Endodermal cell (in vitro differentiated cells): ENCODE measurements around the gene GSE1. TPM values are rescaled to one million over a fixed set of nuclear protein-coding genes. Genes with fewer than 3 reads are reported as not detected.
A peak's percentile ranks its signal among the peaks of the same experiment; 100 is the strongest.

Experiments used
- DNase-seq: peaks from one replicate; pipeline ENCODE4 v3.0.0-alpha.2; 2017
- H3K27ac ChIP-seq: 2 replicates; pipeline ENCODE4 v1.5.1; 2013; ENCODE audit warnings: mild to moderate bottlenecking, low read depth, low read length, moderate library complexity
- H3K27me3 ChIP-seq: 2 replicates; pipeline ENCODE4 v1.6.1; 2013; ENCODE audit warnings: mild to moderate bottlenecking, low read length, moderate library complexity; ENCODE audit not compliant: insufficient read depth, control insufficient read depth, poor library complexity, severe bottlenecking
- H3K36me3 ChIP-seq: 2 replicates; pipeline ENCODE4 v1.7.0; 2013; ENCODE audit warnings: mild to moderate bottlenecking, low read length, moderate library complexity; ENCODE audit not compliant: control insufficient read depth, insufficient read depth
- H3K4me1 ChIP-seq: one replicate; pipeline ENCODE4 v1.7.0; 2013; ENCODE audit warnings: low read length; ENCODE audit not compliant: control insufficient read depth, insufficient read depth
- H3K4me3 ChIP-seq: 2 replicates; pipeline ENCODE4 v1.5.1; 2013; ENCODE audit warnings: mild to moderate bottlenecking, low read length, moderate library complexity
- H3K9ac ChIP-seq: 2 replicates; pipeline ENCODE4 v1.6.1; 2013; ENCODE audit warnings: mild to moderate bottlenecking, low read length, moderate library complexity; ENCODE audit not compliant: poor library complexity, severe bottlenecking; ENCODE audit errors: extremely low read depth
- H3K9me3 ChIP-seq: 2 replicates; pipeline ENCODE4 v1.6.1; 2013; ENCODE audit warnings: mild to moderate bottlenecking, low read length, moderate library complexity; ENCODE audit not compliant: control insufficient read depth
- H3K27ac Mint-ChIP-seq: 2 replicates; pipeline ENCODE4 v1.8.0; 2020; ENCODE audit warnings: mixed read lengths
- H3K27me3 Mint-ChIP-seq: 2 replicates; pipeline ENCODE4 v1.8.0; 2021; ENCODE audit warnings: mild to moderate bottlenecking, mixed read lengths; ENCODE audit not compliant: insufficient read depth
- H3K36me3 Mint-ChIP-seq: 2 replicates; pipeline ENCODE4 v1.8.0; 2020; ENCODE audit warnings: low read depth, mixed read lengths
- H3K4me1 Mint-ChIP-seq: 2 replicates; pipeline ENCODE4 v1.8.0; 2020; ENCODE audit warnings: mixed read lengths
- H3K4me3 Mint-ChIP-seq: 2 replicates; pipeline ENCODE4 v1.8.0; 2020; ENCODE audit warnings: mild to moderate bottlenecking, moderate library complexity, mixed read lengths
- H3K9me3 Mint-ChIP-seq: 2 replicates; pipeline ENCODE4 v1.8.0; 2020; ENCODE audit warnings: mild to moderate bottlenecking, mixed read lengths
- WGBS, 2 experiments: methylation state at CpG; one replicate each; pipeline versions ENCODE4 v1.1.5 to v1.1.7; 2013; ENCODE audit warnings: missing lambda C conversion rate in 2 of 2, mixed read lengths in 1 of 2; ENCODE audit not compliant: insufficient coverage in 1 of 2, insufficient read length in 1 of 2; 5-methylcytosine and 5-hydroxymethylcytosine counted together
- total RNA-seq, 2 donors: library from RNA; stranded (reverse); fragmentation: NEBNext Ultra II Directional in 1 of 2; extraction: Animal tissue kit (Norgen Biotek cat#: 25700) in 1 of 2; gene quantifications; 2 replicates in 1 of 2; 3 replicates in 1 of 2; pipeline ENCODE4 v1.2.1, GENCODE V29; 2021
- TF ChIP-seq, protein P1 (sequence below): fragments of 200-600 bp; sonication (generic); conservative IDR thresholded peaks from 2 replicates; pipeline ENCODE4 v1.5.0; 2021; ENCODE audit warnings: antibody characterized with exemption, mild to moderate bottlenecking

The GSE1 gene
- total RNA-seq, 2 donors from 2014 or later = 108 to 128 TPM

DNA sequence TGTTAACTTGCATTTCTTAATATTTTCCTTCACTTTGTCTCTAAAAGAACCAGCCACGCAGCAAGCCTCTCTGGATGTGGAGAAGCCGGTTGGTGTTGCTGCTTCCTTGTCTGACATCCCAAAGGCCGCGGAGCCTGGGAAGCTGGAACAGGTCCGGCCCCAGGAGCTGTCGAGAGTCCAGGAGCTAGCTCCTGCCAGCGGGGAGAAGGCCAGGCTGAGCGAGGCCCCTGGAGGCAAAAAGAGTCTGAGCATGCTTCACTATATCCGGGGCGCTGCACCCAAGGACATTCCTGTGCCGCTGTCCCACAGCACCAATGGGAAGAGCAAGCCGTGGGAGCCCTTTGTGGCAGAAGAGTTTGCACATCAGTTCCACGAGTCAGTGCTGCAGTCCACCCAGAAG, 52.8 kb downstream of the GSE1 start:
- peaks cover 95% of the 10 kb centered on the region for H3K36me3 ChIP-seq

DNA sequence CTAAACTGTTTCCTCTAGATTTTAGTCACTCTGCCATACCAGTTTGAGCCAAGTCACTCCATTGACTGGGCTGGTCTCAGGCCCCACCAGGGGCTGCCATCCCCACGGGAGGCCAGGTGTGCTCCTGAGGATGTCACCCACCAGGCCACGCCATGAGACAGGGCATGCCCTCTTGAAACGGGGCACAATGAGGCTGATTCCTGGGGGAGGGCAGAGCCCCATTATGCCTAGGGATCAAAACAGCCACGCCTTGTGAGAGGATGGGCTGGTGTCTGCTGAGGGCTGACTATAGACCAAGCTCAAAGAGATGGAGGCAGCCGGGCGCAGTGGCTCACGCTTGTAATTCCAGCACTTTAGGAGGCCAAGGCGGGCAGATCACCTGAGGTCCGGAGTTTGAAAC, 54.1 kb downstream of the GSE1 start:
- no peak overlapping the region for H3K27ac Mint-ChIP-seq
- H3K36me3 Mint-ChIP-seq = peaks cover 91% of the 10 kb centered on the region
- Histone ChIP-seq H3K36me3 (peaks cover 97% of the 10 kb centered on the region), H3K4me3 (no peak overlapping the region), H3K9me3 (no peaks in the 10 kb centered on the region), H3K9ac (no peak overlapping the region), H3K4me1 (no peaks in the 10 kb centered on the region), H3K27me3 (no peaks in the 10 kb centered on the region), H3K27ac (no peak overlapping the region)
- WGBS, 2 experiments = 94 to 97% methylated on average over 7 to 9 of the region's 9 CpGs
- TF ChIP-seq, protein P1, sequence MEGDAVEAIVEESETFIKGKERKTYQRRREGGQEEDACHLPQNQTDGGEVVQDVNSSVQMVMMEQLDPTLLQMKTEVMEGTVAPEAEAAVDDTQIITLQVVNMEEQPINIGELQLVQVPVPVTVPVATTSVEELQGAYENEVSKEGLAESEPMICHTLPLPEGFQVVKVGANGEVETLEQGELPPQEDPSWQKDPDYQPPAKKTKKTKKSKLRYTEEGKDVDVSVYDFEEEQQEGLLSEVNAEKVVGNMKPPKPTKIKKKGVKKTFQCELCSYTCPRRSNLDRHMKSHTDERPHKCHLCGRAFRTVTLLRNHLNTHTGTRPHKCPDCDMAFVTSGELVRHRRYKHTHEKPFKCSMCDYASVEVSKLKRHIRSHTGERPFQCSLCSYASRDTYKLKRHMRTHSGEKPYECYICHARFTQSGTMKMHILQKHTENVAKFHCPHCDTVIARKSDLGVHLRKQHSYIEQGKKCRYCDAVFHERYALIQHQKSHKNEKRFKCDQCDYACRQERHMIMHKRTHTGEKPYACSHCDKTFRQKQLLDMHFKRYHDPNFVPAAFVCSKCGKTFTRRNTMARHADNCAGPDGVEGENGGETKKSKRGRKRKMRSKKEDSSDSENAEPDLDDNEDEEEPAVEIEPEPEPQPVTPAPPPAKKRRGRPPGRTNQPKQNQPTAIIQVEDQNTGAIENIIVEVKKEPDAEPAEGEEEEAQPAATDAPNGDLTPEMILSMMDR = no peak
- H3K9me3 Mint-ChIP-seq = no peaks in the 10 kb centered on the region
- H3K4me1 Mint-ChIP-seq = no peaks in the 10 kb centered on the region
- no peaks in the 10 kb centered on the region for H3K27me3 Mint-ChIP-seq
- no peak overlapping the region for H3K4me3 Mint-ChIP-seq
- no peak for DNase-seq

More for the DNA sequence above, 52.8 kb downstream of the GSE1 start:
- no peak overlapping the region for H3K9ac ChIP-seq
- no peaks in the 10 kb centered on the region for H3K27me3 Mint-ChIP-seq
- no peaks in the 10 kb centered on the region for H3K4me1 Mint-ChIP-seq
- H3K9me3 ChIP-seq = no peaks in the 10 kb centered on the region
- DNase-seq = no peak
- no peak overlapping the region for H3K4me3 Mint-ChIP-seq
- peaks cover 89% of the 10 kb centered on the region for H3K36me3 Mint-ChIP-seq
- no peak overlapping the region for H3K27ac ChIP-seq
- no peak overlapping the region for H3K4me3 ChIP-seq
- TF ChIP-seq, protein P1 = no peak
- no peaks in the 10 kb centered on the region for H3K27me3 ChIP-seq
- peak overlapping the region; percentile 4 for H3K27ac Mint-ChIP-seq
- WGBS, 2 experiments = 96% methylated on average over 11 to 13 of the region's 13 CpGs
- no peaks in the 10 kb centered on the region for H3K4me1 ChIP-seq
- H3K9me3 Mint-ChIP-seq = no peaks in the 10 kb centered on the region

DNA sequence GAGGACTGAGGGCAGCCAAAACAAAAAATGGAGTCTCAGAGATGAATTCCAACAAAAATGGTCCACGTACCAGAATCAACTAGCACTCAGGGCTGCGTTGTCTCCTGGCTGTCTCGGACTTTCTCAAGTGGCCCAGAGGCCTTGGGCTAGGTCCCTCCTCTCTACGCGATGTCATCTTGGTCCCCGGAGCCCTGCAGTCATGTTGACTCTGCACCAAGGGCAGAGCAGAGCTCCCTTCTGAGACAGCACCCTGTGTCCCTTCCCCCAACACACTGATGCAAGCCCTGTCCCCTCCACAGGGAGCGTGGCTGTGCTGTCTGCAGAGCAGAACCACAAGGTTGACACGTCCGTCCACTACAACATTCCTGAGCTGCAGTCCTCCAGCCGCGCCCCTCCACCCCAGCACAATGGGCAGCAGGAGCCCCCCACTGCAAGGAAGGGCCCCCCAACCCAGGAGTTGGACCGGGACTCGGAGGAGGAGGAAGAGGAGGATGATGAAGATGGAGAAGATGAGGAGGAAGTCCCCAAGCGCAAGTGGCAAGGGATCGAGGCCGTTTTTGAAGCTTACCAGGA, 54.8 kb downstream of the GSE1 start:
- no peak overlapping the region for H3K4me3 ChIP-seq
- H3K9me3 ChIP-seq = no peaks in the 10 kb centered on the region
- H3K9ac ChIP-seq = no peak overlapping the region
- 97 to 100% methylated on average over 6 to 16 of the region's 16 CpGs for WGBS, 2 experiments
- no peak overlapping the region for H3K27ac ChIP-seq
- Mint-ChIP-seq H3K4me3 (no peak overlapping the region), H3K27ac (peak overlapping the region; percentile 52), H3K4me1 (no peaks in the 10 kb centered on the region), H3K36me3 (peaks cover 89% of the 10 kb centered on the region), H3K27me3 (no peaks in the 10 kb centered on the region), H3K9me3 (no peaks in the 10 kb centered on the region)
- no peaks in the 10 kb centered on the region for H3K27me3 ChIP-seq
- peaks cover 95% of the 10 kb centered on the region for H3K36me3 ChIP-seq
- DNase-seq = no peak
- TF ChIP-seq, protein P1 = no peak
- no peaks in the 10 kb centered on the region for H3K4me1 ChIP-seq
